ENCODE measurements around the gene MAST4.

DNA sequence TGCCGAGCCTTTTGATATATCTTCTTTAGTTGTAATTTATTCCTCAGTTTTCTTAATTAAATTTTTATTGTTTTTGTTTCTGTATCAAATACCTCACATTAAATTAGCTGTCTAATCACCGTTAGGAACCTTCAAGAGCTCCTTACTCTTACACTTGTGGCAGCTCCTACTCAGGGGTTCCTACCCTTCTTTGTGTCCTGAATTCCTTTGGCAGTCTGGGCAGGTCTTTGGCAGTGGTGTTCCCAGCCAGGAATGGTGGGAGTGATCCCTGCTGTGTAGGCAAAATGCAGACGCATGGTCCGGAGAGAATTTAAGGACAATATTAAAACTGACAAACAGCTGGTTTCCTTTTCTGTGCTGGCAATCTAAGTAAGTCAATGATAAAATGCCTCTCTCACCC, 41.8 kb downstream of the MAST4 start:
- TF ChIP-seq, protein P1, sequence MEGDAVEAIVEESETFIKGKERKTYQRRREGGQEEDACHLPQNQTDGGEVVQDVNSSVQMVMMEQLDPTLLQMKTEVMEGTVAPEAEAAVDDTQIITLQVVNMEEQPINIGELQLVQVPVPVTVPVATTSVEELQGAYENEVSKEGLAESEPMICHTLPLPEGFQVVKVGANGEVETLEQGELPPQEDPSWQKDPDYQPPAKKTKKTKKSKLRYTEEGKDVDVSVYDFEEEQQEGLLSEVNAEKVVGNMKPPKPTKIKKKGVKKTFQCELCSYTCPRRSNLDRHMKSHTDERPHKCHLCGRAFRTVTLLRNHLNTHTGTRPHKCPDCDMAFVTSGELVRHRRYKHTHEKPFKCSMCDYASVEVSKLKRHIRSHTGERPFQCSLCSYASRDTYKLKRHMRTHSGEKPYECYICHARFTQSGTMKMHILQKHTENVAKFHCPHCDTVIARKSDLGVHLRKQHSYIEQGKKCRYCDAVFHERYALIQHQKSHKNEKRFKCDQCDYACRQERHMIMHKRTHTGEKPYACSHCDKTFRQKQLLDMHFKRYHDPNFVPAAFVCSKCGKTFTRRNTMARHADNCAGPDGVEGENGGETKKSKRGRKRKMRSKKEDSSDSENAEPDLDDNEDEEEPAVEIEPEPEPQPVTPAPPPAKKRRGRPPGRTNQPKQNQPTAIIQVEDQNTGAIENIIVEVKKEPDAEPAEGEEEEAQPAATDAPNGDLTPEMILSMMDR (optimal IDR thresholded peaks at IDR 0.05 in 1 of 3, IDR thresholded peaks at IDR 0.05 in 1 of 3, conservative IDR thresholded peaks at IDR 0.05 in 1 of 3; ENCODE audit: extremely low read depth in 1 of 3, insufficient read depth in 2 of 3, low read length in 3 of 3) = no peak
- no peak for TF ChIP-seq EZH2 (IDR thresholded peaks at IDR 0.05; ENCODE audit: low read length)

Measured in keratinocyte (primary cell).